Measurements from ENCODE around the gene ZNF324B.

- no peak for TF ChIP-seq CTCF (IDR thresholded peaks at IDR 0.05)
- TF ChIP-seq POLR2A (IDR thresholded peaks at IDR 0.05) = no peak
Observed at GRCh38 chr19:58455306-58455705, 3.9 kb downstream of the ZNF324B start.
